Mesenchymal stem cell (in vitro differentiated cells and primary cell): ENCODE measurements around the gene NFAT5.
"Not testable (repeated sequence)": the region's sequence is repeated elsewhere in the genome, so short reads cannot be mapped to it uniquely, and the experiment has no call there.

Experiments
- DNase-seq: peaks from one replicate; pipeline ENCODE4 v3.0.0-alpha.2; 2013
- H2AFZ ChIP-seq: one replicate; pipeline ENCODE4 v1.6.1; 2013; ENCODE audit warnings: low read depth, mild to moderate bottlenecking, control low read depth, inconsistent platforms, low read length, moderate library complexity
- H2AK5ac ChIP-seq: 2 replicates; pipeline ENCODE4 v1.6.1; 2013; ENCODE audit warnings: low read length, moderate library complexity, mild to moderate bottlenecking, inconsistent platforms; ENCODE audit not compliant: severe bottlenecking
- H2BK120ac ChIP-seq: one replicate; pipeline ENCODE4 v1.6.1; 2013; ENCODE audit warnings: low read depth, mild to moderate bottlenecking, inconsistent platforms, low read length, moderate library complexity
- H2BK12ac ChIP-seq, 2 experiments: one replicate each; pipeline ENCODE4 v1.6.1; 2013; ENCODE audit warnings: inconsistent platforms in 2 of 2, low read length in 2 of 2, mild to moderate bottlenecking in 2 of 2, moderate library complexity in 2 of 2, control low read depth in 1 of 2
- H2BK15ac ChIP-seq: one replicate; pipeline ENCODE4 v1.6.1; 2013; ENCODE audit warnings: mild to moderate bottlenecking, low read depth, inconsistent platforms; ENCODE audit not compliant: poor library complexity, severe bottlenecking
- H2BK5ac ChIP-seq: 2 replicates; pipeline ENCODE4 v1.6.1; 2013; ENCODE audit warnings: low read depth, mild to moderate bottlenecking, low read length, control low read depth, inconsistent platforms; ENCODE audit not compliant: poor library complexity, severe bottlenecking
- H3K14ac ChIP-seq, 2 experiments: one replicate each; pipeline ENCODE4 v1.6.1; 2013; ENCODE audit warnings: inconsistent platforms in 2 of 2, low read length in 2 of 2, control low read depth in 1 of 2, mild to moderate bottlenecking in 1 of 2, moderate library complexity in 1 of 2
- H3K18ac ChIP-seq, 2 experiments: one replicate each; pipeline ENCODE4 v1.6.1; 2013; ENCODE audit warnings: inconsistent platforms in 2 of 2, low read length in 2 of 2, control low read depth in 1 of 2, low read depth in 1 of 2, mild to moderate bottlenecking in 1 of 2
- H3K23ac ChIP-seq, 2 experiments: one replicate each; pipeline ENCODE4 v1.6.1; 2013; ENCODE audit warnings: inconsistent platforms in 2 of 2, low read length in 2 of 2, mild to moderate bottlenecking in 2 of 2, moderate library complexity in 2 of 2, control low read depth in 1 of 2
- H3K27ac ChIP-seq: 2 replicates; pipeline ENCODE4 v1.5.1; 2013; ENCODE audit warnings: mild to moderate bottlenecking, moderate library complexity, low read length, control low read depth, inconsistent platforms; ENCODE audit not compliant: poor library complexity, severe bottlenecking
- H3K27me3 ChIP-seq, 2 experiments: 2 replicates each; pipeline versions ENCODE4 v1.6.1 to v1.7.0; 2013; ENCODE audit warnings: low read length in 2 of 2, mild to moderate bottlenecking in 2 of 2, moderate library complexity in 2 of 2, control low read depth in 1 of 2, inconsistent platforms in 1 of 2; ENCODE audit not compliant: control insufficient read depth in 1 of 2, insufficient read depth in 1 of 2
- H3K36me3 ChIP-seq, 2 experiments: 2 replicates each; pipeline versions ENCODE4 v1.6.1 to v1.7.0; 2013; ENCODE audit warnings: low read length in 2 of 2, control low read depth in 1 of 2, inconsistent platforms in 1 of 2, low read depth in 1 of 2, mild to moderate bottlenecking in 1 of 2; ENCODE audit not compliant: insufficient read depth in 2 of 2, control insufficient read depth in 1 of 2
- H3K4ac ChIP-seq, 2 experiments: one replicate each; pipeline ENCODE4 v1.6.1; 2013; ENCODE audit warnings: inconsistent platforms in 2 of 2, low read length in 2 of 2, mild to moderate bottlenecking in 2 of 2, moderate library complexity in 2 of 2, control low read depth in 1 of 2, low read depth in 1 of 2
- H3K4me1 ChIP-seq: 2 replicates; pipeline ENCODE4 v1.6.1; 2013; ENCODE audit warnings: low read depth, low read length, control low read depth; ENCODE audit not compliant: control insufficient read depth, insufficient read depth
- H3K4me2 ChIP-seq: 2 replicates; pipeline ENCODE4 v1.6.1; 2013; ENCODE audit warnings: low read length, mild to moderate bottlenecking, inconsistent platforms; ENCODE audit not compliant: poor library complexity, severe bottlenecking
- H3K4me3 ChIP-seq, 2 experiments: 2 replicates each; pipeline versions ENCODE4 v1.5.1 to v1.7.0; 2013; ENCODE audit warnings: low read length in 2 of 2, mild to moderate bottlenecking in 2 of 2, control low read depth in 1 of 2, low read depth in 1 of 2; ENCODE audit not compliant: insufficient read depth in 1 of 2
- H3K79me1 ChIP-seq: replicated peaks from 2 replicates; pipeline ENCODE4 v1.6.1; 2013; ENCODE audit warnings: mild to moderate bottlenecking, control low read depth, low read length, inconsistent platforms; ENCODE audit not compliant: poor library complexity, severe bottlenecking
- H3K9ac ChIP-seq: 2 replicates; pipeline ENCODE4 v1.7.0; 2013; ENCODE audit warnings: mild to moderate bottlenecking, low read length, moderate library complexity
- H3K9me3 ChIP-seq: 2 replicates; pipeline ENCODE4 v1.7.0; 2013; ENCODE audit warnings: mild to moderate bottlenecking, low read length; ENCODE audit not compliant: control insufficient read depth
- H4K8ac ChIP-seq: one replicate; pipeline ENCODE4 v1.6.1; 2013; ENCODE audit warnings: inconsistent platforms, mild to moderate bottlenecking, low read length, moderate library complexity
- H4K91ac ChIP-seq: one replicate; pipeline ENCODE4 v1.6.1; 2013; ENCODE audit warnings: mild to moderate bottlenecking, low read length, inconsistent platforms
- WGBS: methylation state at CpG from one replicate; pipeline ENCODE4 v1.1.7; 2013; ENCODE audit warnings: mixed read lengths; 5-methylcytosine and 5-hydroxymethylcytosine counted together

Gene NFAT5

GRCh38 chr16:69579783-69580481 lies 14.2 kb downstream of the NFAT5 start:
- Histone ChIP-seq H3K4ac (no peak overlapping the region), H3K23ac (no peak overlapping the region), H3K27ac (no peak overlapping the region), H3K27me3 (no peaks in the 10 kb centered on the region), H2AK5ac (no peak overlapping the region), H3K4me1 (peaks cover 4% of the 10 kb centered on the region), H3K14ac (no peak overlapping the region), H2BK120ac (no peak overlapping the region), H4K91ac (no peak overlapping the region), H3K36me3 (peaks cover 16 to 43% of the 10 kb centered on the region in 2 experiments), H3K9ac (no peak overlapping the region), H3K4me3 (no peak overlapping the region), H3K79me1 (no peaks in the 10 kb centered on the region), H2BK5ac (no peak overlapping the region), H2BK15ac (no peak overlapping the region), H2BK12ac (no peak overlapping the region), H2AFZ (no peak overlapping the region), H3K9me3 (peaks cover 4% of the 10 kb centered on the region), H3K4me2 (no peak overlapping the region), H3K18ac (no peak overlapping the region), H4K8ac (no peak overlapping the region)
- DNase-seq, result no peak
- WGBS, result 100% methylated on average over 2 of the region's 2 CpGs

GRCh38 chr16:69581297-69581696 lies 15.5 kb downstream of the NFAT5 start:
- Histone ChIP-seq H2AK5ac (no peak overlapping the region), H4K8ac (no peak overlapping the region), H3K36me3 (peaks cover 12 to 44% of the 10 kb centered on the region in 2 experiments), H3K27me3 (no peaks in the 10 kb centered on the region), H3K14ac (no peak overlapping the region), H3K4me1 (peaks cover 4% of the 10 kb centered on the region), H2BK120ac (no peak overlapping the region), H3K23ac (no peak overlapping the region), H3K9ac (no peak overlapping the region), H4K91ac (no peak overlapping the region), H3K4ac (no peak overlapping the region), H2AFZ (no peak overlapping the region), H3K9me3 (peaks cover 4% of the 10 kb centered on the region), H3K4me3 (no peak overlapping the region), H3K27ac (no peak overlapping the region), H2BK15ac (no peak overlapping the region), H2BK12ac (no peak overlapping the region), H3K4me2 (no peak overlapping the region), H3K18ac (no peak overlapping the region), H3K79me1 (no peaks in the 10 kb centered on the region), H2BK5ac (no peak overlapping the region)
- no peak for DNase-seq

DNA sequence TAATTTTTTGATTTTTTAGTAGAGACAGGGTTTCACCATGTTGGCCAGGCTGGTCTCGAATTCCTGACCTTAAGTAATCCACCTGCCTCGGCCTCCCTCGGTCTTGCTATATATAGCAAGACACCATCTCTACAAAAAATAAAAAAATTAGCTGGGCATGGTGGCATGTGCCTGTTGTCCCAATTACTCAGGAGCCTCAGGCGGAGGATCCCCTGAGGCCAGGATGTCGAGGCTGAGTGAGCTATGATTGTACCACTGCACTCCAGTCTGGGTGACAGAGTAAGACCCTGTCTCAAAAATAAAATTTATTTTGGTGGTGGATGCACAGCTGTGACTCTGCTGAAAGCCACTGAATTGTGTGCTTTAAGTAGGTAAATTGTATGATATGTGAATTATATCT lies 18.7 kb downstream of the NFAT5 start:
- H3K9ac ChIP-seq, H3K27ac ChIP-seq, DNase-seq, H3K79me1 ChIP-seq, H3K27me3 ChIP-seq, H4K91ac ChIP-seq, H2BK15ac ChIP-seq, H3K4me2 ChIP-seq, H4K8ac ChIP-seq, H2AK5ac ChIP-seq, H3K14ac ChIP-seq, H3K9me3 ChIP-seq, H2AFZ ChIP-seq, H2BK12ac ChIP-seq, H3K4me3 ChIP-seq, H3K4ac ChIP-seq, H3K4me1 ChIP-seq, H2BK5ac ChIP-seq, H2BK120ac ChIP-seq, H3K18ac ChIP-seq, H3K23ac ChIP-seq: not testable (repeated sequence)
- peaks cover 11 to 35% of the 10 kb centered on the region in 2 experiments for H3K36me3 ChIP-seq
- 96% methylated on average over 5 of the region's 5 CpGs for WGBS

DNA sequence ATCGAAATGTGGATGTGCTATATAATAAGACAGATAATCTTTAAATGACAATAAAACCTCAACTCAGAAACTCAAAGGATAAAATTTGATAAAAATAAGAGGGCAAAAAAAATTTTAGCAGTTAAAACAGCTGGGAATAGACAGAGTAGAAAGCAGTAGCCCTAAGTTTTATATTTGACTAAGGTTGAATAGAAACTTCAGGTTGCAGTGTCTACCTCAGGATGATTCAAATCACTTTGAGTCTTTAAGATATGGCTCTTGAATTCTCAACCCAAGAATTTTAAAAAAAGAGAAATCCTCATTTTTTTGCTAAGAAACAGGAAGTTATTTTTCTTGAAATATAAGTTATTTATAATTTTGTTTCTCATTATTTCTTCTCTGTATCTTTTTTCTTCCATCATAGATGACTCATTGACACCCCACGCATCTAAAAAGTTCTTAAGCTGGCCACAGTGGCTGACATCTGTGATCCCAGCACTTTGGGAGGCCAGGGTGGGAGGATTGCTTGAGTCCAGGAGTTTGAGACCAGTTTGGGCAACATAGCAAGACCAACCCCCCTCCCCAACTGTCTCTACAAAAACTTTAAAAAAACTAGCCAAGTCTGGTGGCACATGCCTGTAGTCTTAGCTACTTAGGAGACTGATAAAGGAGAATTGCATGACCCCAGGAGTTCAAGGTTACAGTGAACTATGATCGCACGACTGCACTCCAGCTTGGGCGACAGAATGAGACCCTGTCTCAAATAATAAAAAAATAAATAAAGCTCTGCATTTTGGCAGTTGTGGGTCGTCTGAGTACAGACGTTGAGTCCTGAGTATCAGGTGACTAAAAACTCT lies 23.9 kb downstream of the NFAT5 start:
- Histone ChIP-seq H3K18ac (no peak overlapping the region), H2BK120ac (no peak overlapping the region), H3K4me1 (peaks cover 4% of the 10 kb centered on the region), H2BK5ac (no peak overlapping the region), H3K23ac (no peak overlapping the region), H2BK15ac (no peak overlapping the region), H4K91ac (no peak overlapping the region), H3K4me3 (no peak overlapping the region), H3K9me3 (no peaks in the 10 kb centered on the region), H2BK12ac (peak overlapping the region in 1 of 2 experiments; percentile 66), H2AFZ (no peak overlapping the region), H3K27ac (peak overlapping the region; percentile 12), H3K4ac (no peak overlapping the region), H3K36me3 (peaks cover 6 to 22% of the 10 kb centered on the region in 2 experiments), H3K27me3 (no peaks in the 10 kb centered on the region), H2AK5ac (no peak overlapping the region), H3K4me2 (no peak overlapping the region), H3K79me1 (no peaks in the 10 kb centered on the region), H3K9ac (no peak overlapping the region), H4K8ac (no peak overlapping the region), H3K14ac (no peak overlapping the region)
- no peak for DNase-seq
- WGBS, result 100% methylated on average over 4 of the region's 7 CpGs
